Keratinocyte (primary cell): ENCODE results near the gene FDXR.
A peak's percentile ranks its signal among the peaks of the same experiment; 100 is the strongest.

Source experiments
- CTCF ChIP-seq, 3 experiments: IDR thresholded peaks in 1 of 3; conservative IDR thresholded peaks in 1 of 3; optimal IDR thresholded peaks in 1 of 3; 2 replicates in 2 of 3; 3 replicates in 1 of 3; pipeline versions ENCODE3 to v1.5.1; 2011; ENCODE audit warnings: low read length in 3 of 3, mild to moderate bottlenecking in 3 of 3, moderate library complexity in 2 of 3, control low read depth in 1 of 3, inconsistent platforms in 1 of 3; ENCODE audit not compliant: insufficient read depth in 2 of 3; ENCODE audit errors: extremely low read depth in 1 of 3
- EZH2 ChIP-seq: IDR thresholded peaks from one replicate; pipeline ENCODE4 v1.6.1; 2012; ENCODE audit warnings: inconsistent platforms, mild to moderate bottlenecking, low read length, moderate library complexity

DNA sequence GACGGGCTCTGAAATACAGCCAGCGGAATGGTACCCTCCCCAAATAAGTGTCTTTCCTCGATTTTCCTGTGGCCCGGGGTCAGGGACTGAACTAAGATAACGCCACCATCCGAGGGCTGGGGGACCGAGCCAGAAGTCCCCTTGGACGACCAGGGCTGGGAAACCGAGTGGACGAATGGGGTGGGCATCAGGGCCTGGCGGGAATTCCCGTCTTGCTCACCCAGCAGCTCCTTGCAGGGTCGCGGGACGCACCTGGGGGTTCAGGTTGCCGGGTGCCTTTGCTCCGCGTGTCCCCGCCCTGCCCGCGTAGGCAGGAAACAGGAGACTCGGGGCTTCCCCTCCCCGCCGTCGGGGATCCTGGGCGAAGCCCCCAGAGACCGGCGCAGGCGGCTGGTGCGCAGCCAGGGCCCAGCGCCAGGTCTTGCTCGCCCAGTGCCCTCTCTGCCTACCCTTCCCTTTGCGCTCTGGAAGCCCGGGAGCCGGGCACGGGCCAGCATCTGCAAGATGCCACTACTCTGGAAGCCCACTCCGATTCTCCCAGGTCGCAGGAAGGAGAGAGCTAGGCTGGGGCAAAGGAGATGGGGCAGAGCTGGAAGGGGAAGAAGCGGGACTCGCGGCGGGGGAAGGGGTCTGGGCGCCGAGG, 12.4 kb downstream of the FDXR start:
- TF ChIP-seq CTCF (optimal IDR thresholded peaks at IDR 0.05 in 1 of 3, IDR thresholded peaks at IDR 0.05 in 1 of 3, conservative IDR thresholded peaks at IDR 0.05 in 1 of 3; ENCODE audit: extremely low read depth in 1 of 3, insufficient read depth in 2 of 3, low read length in 3 of 3) (no peak), EZH2 (peak; percentile 98)
